ENCODE data around the gene FAM53C.
"Not testable (repeated sequence)": the region's sequence is repeated elsewhere in the genome, so short reads cannot be mapped to it uniquely, and the experiment has no call there.

DNA sequence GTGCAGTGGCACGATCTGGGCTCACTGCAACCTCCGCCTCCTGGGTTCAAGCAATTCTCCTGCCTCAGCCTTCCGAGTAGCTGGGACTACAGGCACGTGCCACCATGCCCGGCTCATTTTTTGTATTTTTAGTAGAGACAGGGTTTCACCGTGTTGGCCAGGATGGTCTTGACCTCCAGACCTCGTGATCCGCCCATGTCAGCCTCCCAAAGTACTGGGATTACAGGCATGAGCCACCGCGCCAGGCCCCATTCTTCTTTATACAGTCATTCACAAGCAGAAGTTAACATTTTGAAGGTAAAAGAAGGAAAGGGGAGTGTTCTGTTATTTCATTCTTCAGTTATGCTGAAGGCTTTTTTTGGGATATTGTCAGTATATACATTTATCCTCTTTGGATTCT is 51.8 kb downstream of the FAM53C start:
- not testable (repeated sequence) for TF ChIP-seq ZNF274 (IDR thresholded peaks at IDR 0.05; ENCODE audit: low read depth, low read length); YY1 (IDR thresholded peaks at IDR 0.05; ENCODE audit: insufficient read depth, insufficient read length); SUZ12 (IDR thresholded peaks at IDR 0.05; ENCODE audit: extremely low read depth, insufficient read depth, insufficient read length)

Measured in NT2/D1 (cell line).